Left lobe of liver (tissue), 2 donors: Measurements from ENCODE around the gene TBCD. TPM values are rescaled to one million over a fixed set of nuclear protein-coding genes. Genes with fewer than 3 reads are reported as not detected.

ENCODE experiments used
- ATAC-seq: fragments of 200-7000 bp; cut with Tn5 transposase; one replicate; pipeline ENCODE4 v1.9.1; 2020; ENCODE audit warnings: mild to moderate bottlenecking, moderate library complexity
- DNase-seq: peaks from one replicate; pipeline ENCODE4 v3.0.0-alpha.2; 2020; ENCODE audit warnings: low spot score
- total RNA-seq: library from RNA; stranded (reverse); gene quantifications from one replicate; pipeline ENCODE4 v1.2.1, GENCODE V29; 2021
- donor health status: DM: no; HTN: no; CAD: no; lungs with moderate emphysema.
- donor health status: DM: no; HTN: yes; CAD: no.

Gene TBCD
- total RNA-seq, 1 donor from 2014 or later: 46.2 TPM

- ATAC-seq (peak; percentile 49), DNase-seq (no peak)
Observed at GRCh38 chr17:82917699-82918345, 166.0 kb downstream of the TBCD start.

DNA sequence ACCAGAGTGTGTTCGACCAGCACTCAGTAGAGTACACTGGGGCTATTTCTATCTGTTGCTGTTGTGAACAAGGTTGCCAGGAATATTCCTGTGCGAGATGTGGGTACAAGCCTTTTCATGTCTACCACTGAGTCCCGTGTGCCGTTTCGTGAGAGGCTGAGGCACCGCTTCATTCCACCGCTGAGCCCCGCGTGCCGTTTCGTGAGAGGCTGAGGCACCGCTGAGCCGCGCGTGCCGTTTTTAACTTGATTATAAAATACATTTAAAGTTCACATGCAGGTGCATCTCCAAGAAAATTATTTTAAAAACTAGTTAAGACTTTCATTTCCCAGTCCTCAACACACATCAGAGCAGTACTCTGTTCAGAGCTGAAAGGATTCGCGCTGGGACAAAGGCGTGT lies 166.6 kb downstream of the TBCD start:
- DNase-seq: no peak
- no peak for ATAC-seq

- DNase-seq: no peak
- ATAC-seq: no peak
Observed at GRCh38 chr17:82920150-82920549, 168.3 kb downstream of the TBCD start.

GRCh38 chr17:82920715-82921114 lies 168.8 kb downstream of the TBCD start:
- DNase-seq (no peak), ATAC-seq (no peak)

GRCh38 chr17:82921426-82921825 lies 169.6 kb downstream of the TBCD start:
- ATAC-seq: no peak

GRCh38 chr17:82922646-82923045 lies 170.8 kb downstream of the TBCD start:
- no peak for DNase-seq
- no peak for ATAC-seq

More at GRCh38 chr17:82921426-82921825, 169.6 kb downstream of the TBCD start:
- no peak for DNase-seq

DNA sequence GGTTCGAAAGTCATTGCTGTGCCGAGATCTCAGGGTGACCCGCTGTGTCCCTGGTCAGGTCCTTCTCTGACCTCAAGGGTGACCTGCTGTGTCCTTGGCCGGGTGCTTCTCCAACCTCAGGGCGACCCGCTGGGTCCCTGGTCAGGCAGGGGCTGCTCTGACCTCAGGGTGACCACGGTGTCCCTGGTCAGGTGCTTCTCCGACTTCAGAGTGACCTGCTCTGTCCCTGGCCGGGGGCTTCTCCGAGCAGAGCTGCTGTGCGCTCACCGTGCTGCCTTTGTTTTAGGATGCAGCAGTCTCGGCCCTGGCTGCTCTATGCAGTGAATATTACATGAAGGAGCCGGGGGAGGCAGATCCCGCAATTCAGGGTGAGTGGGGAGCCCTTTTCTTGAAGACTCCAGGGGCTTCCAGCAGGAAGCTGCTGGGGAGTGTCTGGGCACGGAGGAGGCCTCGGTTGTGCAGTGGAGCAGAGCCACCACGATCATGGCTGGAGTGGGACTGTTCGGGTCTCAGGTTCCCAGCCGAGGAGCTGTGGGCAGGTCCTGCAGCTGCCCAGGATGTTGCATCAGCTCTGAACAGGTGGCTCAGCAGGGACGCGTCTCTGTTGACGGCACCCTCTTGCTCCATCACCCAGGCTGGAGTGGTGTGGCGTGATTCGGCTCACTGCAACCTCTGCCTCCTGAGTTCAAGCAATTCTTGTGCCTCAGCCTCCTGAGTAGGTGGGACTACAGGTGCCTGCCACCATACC lies 171.7 kb downstream of the TBCD start:
- DNase-seq (no peak), ATAC-seq (no peak)

DNA sequence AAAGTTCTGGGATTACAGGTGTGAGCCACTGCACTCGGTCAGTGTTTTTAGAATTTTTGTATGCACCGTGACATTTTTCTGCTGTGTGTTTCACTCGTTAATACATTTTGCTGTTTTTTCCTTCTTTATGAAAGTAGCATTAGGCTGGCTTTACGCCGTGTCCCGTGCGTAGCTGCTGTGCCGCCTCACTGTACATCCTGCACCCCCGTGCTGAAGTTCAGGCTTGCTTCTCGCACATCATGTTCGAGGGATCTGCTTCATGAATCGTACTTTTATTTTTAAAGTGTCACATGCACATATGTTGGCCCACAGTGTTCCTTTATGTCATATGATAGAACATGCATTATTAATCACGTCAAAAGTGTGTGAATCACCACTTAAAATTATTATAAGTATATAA lies 172.3 kb downstream of the TBCD start:
- no peak for DNase-seq
- ATAC-seq: no peak

- ATAC-seq (no peak), DNase-seq (no peak)
Observed at GRCh38 chr17:82924812-82925211, 172.9 kb downstream of the TBCD start.

DNA sequence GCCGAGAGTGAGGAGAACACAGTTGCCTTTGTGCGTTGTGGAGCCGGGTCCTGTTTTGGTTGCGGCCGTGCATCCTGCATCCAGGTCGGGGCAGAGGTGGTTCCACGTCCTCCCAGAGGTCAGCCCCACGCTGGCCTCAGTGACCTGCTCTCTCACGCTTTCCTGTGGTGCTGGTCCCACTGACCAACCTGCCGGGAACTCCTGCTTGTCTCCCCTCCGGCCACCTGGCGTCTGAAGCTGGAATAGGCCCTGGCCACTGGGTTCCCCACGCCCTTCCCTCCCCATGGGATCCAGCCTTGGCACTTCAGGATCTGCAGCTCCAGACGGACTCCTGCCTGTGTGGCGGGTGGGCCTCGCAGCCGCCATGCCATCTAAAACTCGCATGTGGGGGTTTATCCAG lies 173.5 kb downstream of the TBCD start:
- no peak for DNase-seq
- no peak for ATAC-seq

DNA sequence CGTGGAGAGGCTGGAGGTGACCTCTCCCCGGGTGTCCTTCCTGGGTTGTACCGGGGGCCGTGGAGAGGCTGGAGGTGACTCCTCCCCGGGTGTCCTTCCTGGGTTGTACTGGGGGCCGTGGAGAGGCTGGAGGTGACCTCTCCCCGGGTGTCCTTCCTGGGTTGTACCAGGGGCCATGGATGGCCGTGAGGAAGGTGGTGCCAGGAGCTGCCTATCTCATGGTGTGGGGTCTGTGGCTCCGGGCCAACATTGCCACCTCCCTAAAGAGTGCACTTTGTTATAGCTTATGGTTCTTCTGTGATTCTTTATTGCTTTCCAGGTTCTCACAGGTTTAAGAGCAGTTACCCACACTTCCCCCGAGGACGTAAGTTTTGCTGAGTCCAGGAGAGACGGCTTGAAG lies 174.2 kb downstream of the TBCD start:
- no peak for ATAC-seq
- DNase-seq: no peak

- DNase-seq (no peak), ATAC-seq (no peak)
Observed at GRCh38 chr17:82926716-82927115, 174.9 kb downstream of the TBCD start.

DNA sequence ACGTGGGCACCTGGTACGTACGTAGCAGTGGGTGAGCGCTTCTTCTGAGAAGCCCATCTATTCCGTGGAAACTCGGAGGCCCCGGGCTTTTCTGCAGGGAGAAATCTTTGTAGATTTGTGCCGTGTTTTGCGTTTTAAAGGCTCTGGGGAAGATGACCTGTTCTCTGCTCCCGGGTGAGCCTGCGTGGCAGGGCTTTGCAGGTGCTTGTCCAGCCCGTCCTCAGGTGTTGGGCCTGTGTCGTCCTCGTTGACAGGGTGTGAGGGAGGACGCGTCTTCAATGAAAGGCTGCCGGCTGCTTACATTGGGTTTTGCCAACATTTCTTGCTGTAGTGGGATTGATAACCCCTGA lies 175.4 kb downstream of the TBCD start:
- DNase-seq: no peak

GRCh38 chr17:82927661-82928601 lies 176.1 kb downstream of the TBCD start:
- no peak for DNase-seq
- ATAC-seq: no peak

More for the DNA sequence above, 175.4 kb downstream of the TBCD start:
- ATAC-seq: no peak

- ATAC-seq (no peak), DNase-seq (no peak)
Observed at GRCh38 chr17:82929011-82929622, 177.3 kb downstream of the TBCD start.

GRCh38 chr17:82929676-82930042 lies 177.8 kb downstream of the TBCD start:
- ATAC-seq: no peak
- DNase-seq: no peak

GRCh38 chr17:82930043-82930923 lies 178.4 kb downstream of the TBCD start:
- DNase-seq: no peak

GRCh38 chr17:82930924-82931698 lies 179.2 kb downstream of the TBCD start:
- DNase-seq (no peak), ATAC-seq (no peak)

More at GRCh38 chr17:82930043-82930923, 178.4 kb downstream of the TBCD start:
- ATAC-seq: no peak
